AML-193 (cell line): ENCODE measurements around the gene ACTBL2.
"Not testable (repeated sequence)": the region's sequence is repeated elsewhere in the genome, so short reads cannot be mapped to it uniquely, and the experiment has no call there.

ENCODE experiments used
- DNase-seq, 2 experiments: peaks; one replicate each; lab custom pipeline; 2025; lab: John Stamatoyannopoulos, UW

The ACTBL2 gene

GRCh38 chr5:57482671-57483106, at the start of gene ACTBL2:
Gene ACTBL2, minus strand, starts transcription at chr5:57482811. Its CDS starts 104 bp downstream, at chr5:57482707.
- no peak for DNase-seq

GRCh38 chr5:57531333-57531732, 48.7 kb upstream of the ACTBL2 start:
- DNase-seq, result no peak

GRCh38 chr5:57529864-57530263, 47.3 kb upstream of the ACTBL2 start:
- DNase-seq, result no peak

- DNase-seq, result no peak
Measured at GRCh38 chr5:57527870-57528269, 45.3 kb upstream of the ACTBL2 start.

GRCh38 chr5:57524348-57525060, 41.9 kb upstream of the ACTBL2 start:
- DNase-seq, result no peak

GRCh38 chr5:57522477-57522876, 39.9 kb upstream of the ACTBL2 start:
- DNase-seq, result not testable (repeated sequence)

GRCh38 chr5:57518415-57518814, 35.8 kb upstream of the ACTBL2 start:
- not testable (repeated sequence) for DNase-seq

GRCh38 chr5:57517250-57517649, 34.6 kb upstream of the ACTBL2 start:
- DNase-seq, result no peak

- DNase-seq, result no peak
Measured at GRCh38 chr5:57513785-57514184, 31.2 kb upstream of the ACTBL2 start.

- no peak for DNase-seq
Measured at GRCh38 chr5:57511321-57511720, 28.7 kb upstream of the ACTBL2 start.

GRCh38 chr5:57509501-57510260, 27.1 kb upstream of the ACTBL2 start:
- DNase-seq, result no peak

GRCh38 chr5:57508211-57508610, 25.6 kb upstream of the ACTBL2 start:
- DNase-seq, result no peak

- no peak for DNase-seq
Measured at GRCh38 chr5:57505272-57506200, 22.9 kb upstream of the ACTBL2 start.

GRCh38 chr5:57504357-57504756, 21.7 kb upstream of the ACTBL2 start:
- no peak for DNase-seq

GRCh38 chr5:57503433-57503832, 20.8 kb upstream of the ACTBL2 start:
- DNase-seq, result no peak

- no peak for DNase-seq
Measured at GRCh38 chr5:57501414-57502201, 19.0 kb upstream of the ACTBL2 start.

GRCh38 chr5:57499262-57500050, 16.8 kb upstream of the ACTBL2 start:
- peak; percentile 21 to 29 for DNase-seq

GRCh38 chr5:57497733-57498132, 15.1 kb upstream of the ACTBL2 start:
- no peak for DNase-seq

- no peak for DNase-seq
Measured at GRCh38 chr5:57495285-57496086, 12.9 kb upstream of the ACTBL2 start.
